ENCODE measurements around the gene MAN1A2.

The MAN1A2 gene

DNA sequence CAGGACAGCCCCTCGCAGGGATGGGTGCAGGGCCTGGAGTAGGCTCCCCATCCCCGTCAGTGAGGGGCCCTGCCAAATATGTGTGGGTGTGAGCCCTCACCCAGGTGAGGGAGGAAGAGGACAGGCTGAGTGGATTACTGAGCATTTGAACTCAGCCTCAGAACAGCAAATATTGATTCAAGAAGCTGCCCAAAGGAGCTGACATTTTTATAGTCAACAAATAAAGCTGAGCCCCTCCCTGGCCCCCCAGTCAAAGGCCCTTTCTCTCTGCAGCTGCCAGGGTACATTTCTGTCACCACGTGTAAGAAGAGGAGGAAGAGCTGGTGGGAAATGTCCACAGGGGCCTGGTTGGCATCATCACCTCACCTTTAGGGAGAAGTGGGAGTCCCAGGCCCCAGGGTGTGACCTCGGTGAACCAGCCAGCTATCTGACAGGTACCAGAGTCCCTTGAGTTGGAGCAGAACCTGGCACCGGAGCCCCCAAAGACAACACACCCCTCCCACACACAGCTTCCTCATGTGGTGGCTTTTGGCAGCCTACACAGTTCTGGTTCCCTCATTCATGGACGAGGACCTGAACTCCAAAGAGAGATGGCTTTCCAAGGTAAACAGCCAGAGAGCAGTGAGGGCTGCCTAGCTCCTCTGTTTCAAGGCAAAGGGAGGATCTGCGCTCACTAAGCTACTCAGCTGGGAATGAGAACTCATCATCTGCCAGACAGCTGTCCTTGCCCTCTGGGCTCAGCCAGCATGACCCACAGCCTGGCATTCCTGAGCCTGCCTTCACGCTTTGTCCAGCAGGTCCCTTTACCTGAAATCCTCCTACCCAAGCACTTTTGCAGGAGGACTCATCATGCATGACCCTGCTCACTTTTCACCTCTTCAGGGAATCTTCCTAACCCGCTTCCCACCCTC lies 195.6 kb downstream of the MAN1A2 start:
- DNase-seq: no peak

DNA sequence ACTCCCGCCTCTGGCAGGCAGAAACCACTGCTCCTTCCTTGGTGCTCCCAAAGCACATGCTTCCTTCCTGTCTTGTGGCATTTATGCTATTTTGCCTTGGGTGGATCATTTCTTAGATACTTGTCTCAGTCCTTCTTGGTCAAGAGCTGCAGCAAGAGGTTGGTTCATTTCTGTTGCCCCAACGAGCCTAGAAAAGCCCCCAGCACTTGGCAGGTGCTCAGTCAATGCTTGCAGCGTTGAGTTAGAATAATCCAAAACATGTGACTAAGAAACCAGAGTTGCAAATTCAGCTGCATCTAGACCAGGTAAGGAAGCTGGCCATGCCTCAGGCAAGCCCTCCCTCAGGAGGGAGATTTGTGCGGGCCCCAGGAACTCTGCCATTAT lies 196.2 kb downstream of the MAN1A2 start:
- no peak for DNase-seq

DNA sequence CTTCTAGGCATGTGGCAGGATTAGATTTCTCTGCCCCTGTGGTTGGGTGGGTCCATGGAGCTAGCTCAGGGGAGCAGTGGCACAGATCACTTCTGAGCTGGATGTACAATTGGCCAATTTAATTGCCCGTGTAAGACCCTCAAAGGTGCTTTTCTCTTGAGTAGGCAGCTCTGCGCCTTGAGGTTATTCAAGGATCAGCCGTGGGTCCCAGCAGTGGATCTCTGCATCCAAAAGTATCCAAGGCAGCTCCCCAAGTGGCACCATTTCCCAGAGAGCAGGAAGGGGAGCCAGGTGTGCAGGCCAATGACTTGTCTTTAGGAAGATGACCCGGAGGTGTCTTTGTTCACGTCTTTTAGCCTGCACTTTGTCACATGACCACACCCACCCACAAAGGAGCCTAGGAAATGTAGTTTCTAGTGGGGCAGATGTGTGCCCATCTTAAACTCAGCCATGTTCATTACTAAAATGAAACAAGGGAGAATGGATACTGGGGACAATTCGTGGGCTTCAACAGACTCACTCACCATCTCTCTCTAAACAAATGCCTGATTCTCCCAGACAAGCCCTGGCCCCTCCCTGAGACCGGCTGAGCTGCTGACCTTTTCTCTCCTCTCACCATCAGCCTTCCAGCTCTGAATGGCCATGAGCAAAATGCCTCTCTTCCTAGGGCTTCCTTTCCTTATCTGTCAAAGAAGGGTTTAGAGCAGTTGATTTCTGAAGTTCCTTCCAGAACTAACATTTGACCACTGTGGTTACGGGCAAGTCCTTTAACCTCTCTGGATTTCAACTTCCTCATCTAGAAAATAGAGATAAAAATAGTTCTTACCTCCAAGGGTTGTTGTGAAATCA lies 197.2 kb downstream of the MAN1A2 start:
- DNase-seq: no peak

DNA sequence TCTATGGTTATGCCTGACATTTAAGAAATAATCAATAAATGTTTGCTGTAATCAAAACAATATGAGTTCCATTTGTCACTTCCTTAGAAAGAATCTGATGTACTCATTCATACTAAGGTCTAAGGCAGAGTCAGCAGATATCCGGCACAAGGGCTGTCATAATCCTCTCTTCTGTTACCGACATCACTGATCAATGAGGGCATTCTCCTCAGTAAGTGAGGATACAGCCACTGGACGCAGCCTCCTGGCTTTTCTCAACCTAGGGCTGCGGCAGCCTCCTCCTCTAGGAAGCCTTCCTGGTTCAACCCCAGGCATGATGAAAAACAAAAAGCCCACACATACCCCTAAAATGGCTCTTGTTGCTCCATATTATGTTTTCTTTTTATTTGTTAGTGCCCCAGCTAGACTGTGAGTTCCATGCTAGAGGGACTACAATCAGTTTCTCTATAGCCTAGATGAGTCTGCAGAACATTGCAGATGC lies 197.9 kb downstream of the MAN1A2 start:
- DNase-seq: no peak

DNA sequence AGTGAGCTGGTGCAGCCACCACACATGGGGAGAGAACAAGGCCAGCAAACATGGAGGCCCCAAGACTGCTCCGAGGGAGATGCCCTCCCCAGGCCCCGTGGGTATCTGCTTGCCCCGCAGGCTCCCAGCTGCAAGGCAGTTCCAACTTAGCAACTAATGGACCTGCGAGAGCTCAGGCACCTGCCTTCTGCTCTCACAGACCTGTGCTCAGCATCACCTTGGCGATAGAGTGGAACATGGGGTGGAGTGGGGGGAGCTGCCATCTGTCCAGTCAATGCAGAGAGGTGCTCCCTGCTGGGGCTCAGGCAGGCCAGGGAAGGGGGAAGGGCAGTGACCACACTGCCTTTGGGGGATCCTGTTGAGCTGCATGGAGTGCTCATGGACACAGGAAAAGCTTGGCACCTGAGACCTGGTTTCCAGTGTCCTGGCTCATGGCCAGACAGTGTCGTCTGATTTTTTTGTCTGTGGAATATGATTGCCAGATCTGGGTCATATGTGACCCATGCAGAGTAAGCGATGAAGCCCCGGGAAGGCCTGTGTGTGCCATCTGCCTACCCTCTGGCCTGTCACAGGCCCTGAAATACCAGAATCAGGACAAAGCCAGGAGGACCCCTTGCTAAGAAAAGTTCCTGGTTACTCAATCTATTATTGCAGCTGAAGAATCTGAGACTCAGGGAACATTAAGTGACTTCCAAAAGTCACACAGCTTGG lies 198.7 kb downstream of the MAN1A2 start:
- no peak for DNase-seq

DNA sequence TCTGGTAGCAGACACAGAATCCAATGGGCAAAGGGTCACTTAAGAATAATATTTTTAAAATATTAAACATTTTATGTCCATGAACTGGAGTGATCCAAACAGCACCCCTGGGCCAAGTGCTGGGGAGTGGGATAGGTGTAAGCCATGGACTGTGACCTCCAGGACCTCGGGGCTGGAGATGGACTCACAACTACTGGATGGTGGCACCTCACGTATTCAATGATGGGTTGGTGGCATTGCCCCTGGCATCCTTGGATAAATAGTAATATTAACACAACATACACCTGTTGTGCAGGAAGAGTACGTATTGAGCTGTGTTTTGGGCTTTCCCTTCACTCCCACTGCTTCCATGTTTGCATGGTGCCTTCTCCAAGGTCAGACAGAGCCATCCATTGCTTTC lies 199.3 kb downstream of the MAN1A2 start:
- no peak for DNase-seq

DNA sequence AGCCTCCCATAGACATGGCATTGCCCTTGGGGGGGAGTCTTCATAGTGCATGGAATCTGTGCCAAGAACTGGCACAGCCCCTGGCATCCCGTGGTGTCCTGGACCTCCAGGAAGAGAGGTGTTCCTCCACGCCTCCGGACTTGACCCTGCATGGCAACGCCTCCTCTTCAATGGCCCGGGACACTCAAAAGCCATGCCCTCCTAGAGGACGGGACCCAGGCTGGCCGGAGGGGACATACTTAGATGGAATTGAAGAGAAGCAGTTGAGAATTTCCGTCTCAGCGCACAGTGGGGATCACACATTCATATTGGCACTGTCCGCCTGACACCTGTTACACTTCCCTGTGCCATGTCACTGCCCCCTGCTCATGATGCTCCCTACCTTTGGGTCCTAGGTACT lies 200.2 kb downstream of the MAN1A2 start:
- no peak for DNase-seq

DNA sequence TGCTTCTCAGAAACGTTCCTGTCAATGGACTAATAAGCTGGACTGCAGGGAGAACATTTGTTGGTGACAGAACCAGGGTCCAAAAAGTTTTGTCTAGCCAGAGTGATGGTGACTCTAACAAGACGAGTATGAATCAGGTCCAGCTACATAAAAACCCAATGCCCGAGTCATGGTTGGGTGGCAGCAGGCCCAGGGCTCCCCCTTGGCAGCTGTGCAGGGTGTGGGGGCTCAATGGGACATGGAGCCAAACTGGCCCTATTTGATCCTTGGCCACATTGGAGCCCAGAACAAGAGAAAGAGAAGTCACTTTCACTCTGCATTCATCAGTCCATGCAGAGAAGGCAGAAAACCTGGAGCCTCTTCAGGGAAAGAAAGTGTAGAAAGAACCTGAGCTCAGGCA lies 200.7 kb downstream of the MAN1A2 start:
- DNase-seq: no peak

DNA sequence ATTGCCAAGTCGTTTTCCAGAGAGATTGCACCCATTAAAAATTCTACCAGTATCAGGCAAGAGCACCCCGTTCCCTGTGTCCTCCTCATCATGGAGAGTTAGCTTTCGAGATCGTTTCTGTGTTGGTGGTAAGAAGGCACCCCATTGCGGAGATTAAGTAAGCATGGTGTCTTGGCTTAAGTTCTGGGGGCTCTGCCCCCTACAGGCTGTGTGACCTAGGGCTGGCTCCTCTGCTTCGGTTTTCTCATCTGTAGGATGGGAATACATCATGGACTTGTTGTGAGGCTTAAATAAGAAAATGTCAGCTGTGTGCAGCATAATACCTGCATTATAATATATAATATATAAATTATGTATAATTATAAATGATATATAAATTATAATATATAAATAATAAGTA lies 201.8 kb downstream of the MAN1A2 start:
- no peak for DNase-seq

DNA sequence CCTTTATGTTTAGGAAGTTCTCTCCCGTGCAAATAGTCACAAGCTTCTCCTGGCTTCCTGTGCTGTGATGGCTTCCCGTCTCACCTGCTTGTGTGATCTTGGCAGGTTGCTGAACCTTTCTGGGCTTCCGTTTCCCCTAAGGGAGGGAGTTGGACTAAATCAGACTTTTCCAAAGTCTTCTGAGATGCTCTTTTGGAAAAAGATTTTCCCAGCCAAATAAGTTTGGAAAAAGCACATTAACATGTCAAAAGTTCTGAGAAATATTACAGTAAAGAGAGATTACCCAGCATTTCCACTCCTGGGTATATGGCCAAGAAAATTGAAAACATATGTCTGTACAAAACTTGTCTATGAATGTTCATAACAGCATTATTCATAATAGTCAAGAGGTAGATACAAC lies 202.6 kb downstream of the MAN1A2 start:
- DNase-seq: no peak

DNA sequence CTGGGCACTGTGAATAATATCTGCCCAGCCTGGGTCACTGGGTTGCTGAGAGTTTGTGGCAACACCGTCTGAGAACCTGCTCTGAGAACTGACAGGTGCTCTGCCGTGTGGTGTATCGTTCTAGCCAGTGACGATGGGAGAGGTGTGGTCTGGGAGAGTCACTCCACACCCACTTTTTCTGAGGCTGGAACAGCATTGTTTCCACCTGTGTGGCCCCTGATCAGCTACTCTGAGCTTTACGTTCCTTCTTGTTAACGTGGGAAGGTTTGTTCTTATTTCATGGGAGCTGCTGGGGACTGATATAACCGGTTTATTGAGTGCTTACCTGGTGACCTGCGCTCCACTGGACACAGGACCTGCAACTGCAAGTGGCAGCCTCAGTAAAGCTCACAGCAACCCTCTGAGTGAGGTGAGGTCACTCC lies 203.8 kb downstream of the MAN1A2 start:
- no peak for DNase-seq

DNA sequence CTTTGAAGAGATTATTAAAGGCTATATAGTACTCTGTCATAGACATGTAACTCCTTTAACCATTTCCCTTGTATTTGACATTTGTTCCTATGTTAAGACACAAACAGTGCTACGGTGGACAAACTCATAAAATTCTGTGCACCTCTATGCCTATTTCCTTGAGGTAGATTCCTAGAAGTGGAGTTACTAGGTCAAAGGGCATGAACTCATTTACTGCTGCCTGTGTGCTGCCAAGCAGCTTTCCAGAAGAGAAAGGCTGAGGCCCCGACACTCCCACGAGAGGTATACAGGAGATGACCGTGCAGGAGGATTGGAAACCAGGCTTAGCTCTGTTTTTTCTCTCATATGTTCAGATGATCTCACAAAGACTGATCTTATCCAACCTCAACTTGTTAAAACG lies 204.2 kb downstream of the MAN1A2 start:
- no peak for DNase-seq

DNA sequence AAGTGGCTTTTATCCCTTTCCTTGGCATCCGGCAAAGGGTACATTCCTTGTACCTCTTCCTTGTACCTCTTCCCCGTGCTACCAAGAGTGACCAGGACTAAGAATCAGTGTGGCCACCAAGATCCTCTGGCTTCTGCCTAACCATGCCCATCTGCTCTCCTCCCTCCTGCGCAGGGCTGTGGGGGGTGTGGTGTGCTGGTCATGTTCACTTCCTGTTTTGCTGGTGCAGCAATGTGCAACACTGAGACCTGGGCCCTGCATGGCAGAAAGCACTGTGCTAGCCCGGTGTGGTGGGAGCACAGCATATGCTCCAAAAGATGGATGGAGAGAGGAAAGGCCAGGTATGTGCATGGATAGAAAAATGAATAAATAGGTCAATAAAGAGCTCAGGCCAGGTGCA lies 205.3 kb downstream of the MAN1A2 start:
- DNase-seq: no peak

DNA sequence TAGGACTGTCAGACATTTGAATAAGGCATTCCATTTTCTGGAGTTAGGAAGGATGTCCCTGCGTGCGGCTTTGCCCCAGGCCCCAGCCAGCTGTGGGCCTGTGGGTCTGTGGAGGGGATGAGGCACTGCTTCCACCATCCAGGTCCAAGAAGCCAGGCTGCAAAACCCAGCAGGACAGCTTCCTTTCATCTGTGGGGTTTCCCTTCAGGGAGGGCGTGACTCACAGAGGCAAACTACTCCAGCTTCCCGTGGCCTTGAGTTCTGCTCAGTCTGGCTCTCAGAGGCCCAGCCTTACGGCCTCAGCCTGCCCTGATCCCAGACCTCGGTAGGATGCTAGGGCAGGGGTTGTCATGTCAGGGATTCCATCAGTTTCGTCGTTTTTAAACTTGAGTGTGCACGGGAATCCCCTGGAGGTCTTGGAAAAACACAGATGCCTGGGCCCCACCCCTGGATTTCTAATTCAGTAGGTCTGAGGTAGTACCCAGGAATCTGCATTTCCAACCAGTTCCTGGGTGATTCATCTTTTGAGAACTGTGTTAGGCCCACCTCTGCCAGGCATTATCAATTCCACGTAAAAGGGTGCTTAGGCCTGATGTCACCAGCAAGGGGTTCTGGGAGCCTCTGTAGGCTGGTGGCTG lies 206.3 kb downstream of the MAN1A2 start:
- DNase-seq: peak; percentile 11

DNA sequence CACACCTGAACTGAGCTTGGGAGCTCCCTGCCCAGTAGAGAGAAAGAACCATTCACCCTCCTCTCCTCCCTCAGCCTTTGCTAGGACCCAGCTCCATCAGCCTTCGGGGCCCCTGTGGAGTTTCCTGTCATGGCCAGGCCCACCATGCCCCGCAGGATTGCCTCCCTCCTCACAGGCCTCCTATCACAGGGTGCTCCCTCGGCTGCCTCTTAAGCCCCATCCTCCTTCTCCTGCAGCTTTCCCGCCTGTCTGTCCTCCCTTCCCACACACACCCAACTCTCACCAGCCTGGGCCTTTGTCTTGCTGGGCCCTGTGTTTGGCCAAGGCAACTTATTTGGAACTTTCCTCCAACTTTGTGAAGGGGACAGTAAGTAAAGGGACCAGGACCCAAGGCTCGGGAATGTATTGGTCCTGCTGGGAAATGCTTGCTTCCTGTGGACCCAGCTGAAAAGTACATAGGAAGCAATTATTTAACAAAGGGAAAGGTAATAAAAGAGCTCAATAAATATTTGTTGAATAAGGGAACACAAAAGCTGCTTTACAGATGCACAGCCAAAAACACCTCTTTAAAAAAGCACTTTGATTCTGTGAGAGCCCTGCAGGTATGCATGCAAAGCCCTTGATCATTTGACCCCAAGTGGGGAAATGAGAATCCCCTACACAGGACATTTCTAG lies 207.0 kb downstream of the MAN1A2 start:
- DNase-seq: no peak

DNA sequence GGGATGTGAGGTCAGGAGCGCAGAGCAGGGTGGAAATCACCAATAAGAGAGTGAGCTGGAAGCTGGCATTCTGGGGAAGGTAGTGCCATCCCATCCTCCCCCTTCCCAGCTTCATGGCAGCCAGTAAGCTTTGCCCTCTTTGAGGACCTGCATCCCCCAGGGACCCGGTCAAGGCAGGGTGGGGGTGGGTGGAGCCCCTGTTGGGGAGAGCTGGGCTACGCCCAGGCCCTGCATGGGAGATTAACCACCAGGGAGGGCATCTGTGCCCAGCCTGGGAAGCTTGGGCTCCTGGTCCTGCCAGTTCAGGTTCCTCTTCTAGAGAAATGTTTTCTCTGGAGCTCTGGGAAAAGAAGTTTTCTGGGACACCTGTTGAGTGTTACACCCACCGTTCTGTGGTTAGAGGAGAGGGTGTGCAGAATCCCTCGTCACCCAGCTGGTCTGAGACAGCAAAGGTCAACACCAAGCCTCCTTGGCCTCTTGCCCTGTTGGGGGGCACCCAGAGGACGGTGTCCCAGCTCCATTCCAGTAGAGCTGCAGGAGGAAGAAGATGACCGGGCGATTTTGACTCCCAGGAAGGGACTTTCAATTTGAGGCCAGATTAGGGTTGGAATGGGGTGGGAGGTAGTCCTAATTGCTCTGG lies 208.5 kb downstream of the MAN1A2 start:
- no peak for DNase-seq

DNA sequence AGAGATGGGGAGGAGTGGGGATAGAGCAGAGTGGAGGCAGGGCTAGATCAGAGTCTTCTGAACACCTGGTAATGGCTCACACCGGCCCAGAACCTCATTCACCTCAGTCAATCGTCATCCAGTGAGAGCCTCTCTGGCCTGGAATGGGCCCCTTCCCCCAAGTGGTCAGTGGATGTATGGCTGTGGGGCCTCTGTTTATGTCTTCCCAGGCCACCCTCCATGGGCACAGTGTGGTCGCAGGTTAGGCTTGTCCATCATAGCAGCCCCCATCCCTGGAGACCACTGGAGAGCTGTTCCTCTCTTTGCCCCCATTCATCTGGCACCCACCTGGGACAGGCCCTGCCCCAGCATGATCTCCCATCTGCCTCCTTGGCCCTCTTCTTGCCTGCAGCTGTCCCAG lies 209.0 kb downstream of the MAN1A2 start:
- no peak for DNase-seq

DNA sequence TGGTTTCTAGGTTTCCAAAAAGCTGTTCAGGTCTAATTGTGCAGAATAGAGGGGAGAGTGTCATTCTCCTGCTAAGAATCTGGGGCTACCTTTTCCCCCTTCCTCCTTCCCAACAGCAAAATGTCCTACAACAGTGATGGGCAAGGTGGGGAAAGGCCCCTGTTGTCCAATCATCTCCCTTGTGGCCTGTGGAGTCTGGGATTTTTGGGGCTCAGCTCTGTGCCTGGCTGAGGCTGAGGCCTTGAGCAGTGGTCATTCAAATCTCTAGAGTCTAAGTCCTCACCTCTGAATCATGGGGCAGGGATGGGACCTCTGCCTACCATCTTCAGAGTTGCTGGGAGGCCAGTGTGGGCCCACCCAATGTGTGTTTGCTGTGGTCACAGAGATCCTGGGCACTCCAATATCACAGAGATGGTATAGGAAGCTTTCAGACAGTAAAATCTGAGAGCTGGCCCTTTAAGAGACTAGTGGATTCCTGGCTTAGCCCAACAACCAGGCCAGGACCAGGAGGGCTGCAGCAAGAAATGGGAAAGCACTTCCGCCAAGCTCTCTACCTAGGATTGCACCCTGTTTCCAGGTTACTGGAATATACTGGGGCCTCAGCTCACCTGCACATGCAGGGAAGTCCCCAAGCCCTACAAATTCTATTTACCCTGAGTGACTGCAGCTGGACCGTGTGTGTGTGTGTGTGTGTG lies 210.1 kb downstream of the MAN1A2 start:
- DNase-seq: no peak

DNA sequence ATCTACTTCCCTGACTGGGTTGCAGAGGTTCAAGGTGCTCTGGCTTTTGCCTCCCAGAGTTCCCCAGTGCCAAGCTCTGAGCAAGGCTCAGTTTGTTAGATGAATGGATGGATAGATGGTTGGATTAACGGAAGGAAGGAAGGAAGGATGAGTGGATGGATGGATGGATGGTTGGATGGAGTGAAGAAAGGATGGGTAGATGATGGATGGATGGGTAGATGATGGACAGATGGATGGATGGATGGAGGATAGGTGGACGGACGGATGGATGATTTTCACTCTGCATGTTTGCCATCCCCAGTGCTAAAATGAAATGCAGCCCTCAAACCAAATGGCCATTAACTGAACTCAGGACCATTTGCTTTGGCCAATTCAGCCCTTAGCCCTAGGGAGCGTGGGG lies 211.2 kb downstream of the MAN1A2 start:
- no peak for DNase-seq
